Omental fat pad (tissue), 4 donors: ENCODE measurements around the gene IL1RAPL1. TPM values are rescaled to one million over a fixed set of nuclear protein-coding genes. Genes with fewer than 3 reads are reported as not detected.

ENCODE experiments used
- ATAC-seq: fragments of 150-250 bp; one replicate; pipeline ENCODE4 v1.9.1; 2016; ENCODE audit warnings: mild to moderate bottlenecking, moderate library complexity; ENCODE audit not compliant: low FRiP score
- DNase-seq: peaks from one replicate; pipeline ENCODE4 v3.0.0-alpha.2; 2019; ENCODE audit warnings: low spot score
- total RNA-seq, 4 donors: library from RNA; depleted of rRNA; stranded (reverse); fragments of >200 nt; gene quantifications; one replicate each; pipeline ENCODE4 v1.1.0, GENCODE V29; 2016
- TF ChIP-seq, protein P1 (sequence below), 3 donors: fragments of 450-650 bp; IDR thresholded peaks; one replicate each; pipeline ENCODE4 v1.5.1; 2016 to 2017; ENCODE audit warnings: antibody characterized with exemption in 3 of 3, mild to moderate bottlenecking in 3 of 3, moderate library complexity in 2 of 3

The IL1RAPL1 gene
- total RNA-seq, 4 donors from 2014 or later: 0.13 to 0.93 (median 0.42) TPM

DNA sequence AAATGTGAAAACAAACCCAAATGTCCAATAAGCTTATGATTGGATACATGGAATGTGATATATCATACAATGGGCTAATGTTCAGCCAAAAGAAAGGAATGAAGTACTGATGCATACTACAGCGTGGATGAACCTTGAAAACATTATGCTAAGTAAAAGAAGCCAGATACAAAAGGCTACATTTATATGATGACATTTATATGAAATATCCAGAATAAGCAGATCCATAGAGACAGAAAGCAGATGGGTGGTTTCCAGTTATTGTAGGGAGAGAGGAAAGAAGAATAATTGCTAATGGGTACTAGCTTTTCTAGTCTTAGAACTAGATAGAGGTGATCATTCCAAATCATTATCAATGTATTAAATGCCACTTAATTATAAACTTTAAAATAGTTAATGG, 801.3 kb downstream of the IL1RAPL1 start:
- DNase-seq: no peak
- TF ChIP-seq, protein P1, sequence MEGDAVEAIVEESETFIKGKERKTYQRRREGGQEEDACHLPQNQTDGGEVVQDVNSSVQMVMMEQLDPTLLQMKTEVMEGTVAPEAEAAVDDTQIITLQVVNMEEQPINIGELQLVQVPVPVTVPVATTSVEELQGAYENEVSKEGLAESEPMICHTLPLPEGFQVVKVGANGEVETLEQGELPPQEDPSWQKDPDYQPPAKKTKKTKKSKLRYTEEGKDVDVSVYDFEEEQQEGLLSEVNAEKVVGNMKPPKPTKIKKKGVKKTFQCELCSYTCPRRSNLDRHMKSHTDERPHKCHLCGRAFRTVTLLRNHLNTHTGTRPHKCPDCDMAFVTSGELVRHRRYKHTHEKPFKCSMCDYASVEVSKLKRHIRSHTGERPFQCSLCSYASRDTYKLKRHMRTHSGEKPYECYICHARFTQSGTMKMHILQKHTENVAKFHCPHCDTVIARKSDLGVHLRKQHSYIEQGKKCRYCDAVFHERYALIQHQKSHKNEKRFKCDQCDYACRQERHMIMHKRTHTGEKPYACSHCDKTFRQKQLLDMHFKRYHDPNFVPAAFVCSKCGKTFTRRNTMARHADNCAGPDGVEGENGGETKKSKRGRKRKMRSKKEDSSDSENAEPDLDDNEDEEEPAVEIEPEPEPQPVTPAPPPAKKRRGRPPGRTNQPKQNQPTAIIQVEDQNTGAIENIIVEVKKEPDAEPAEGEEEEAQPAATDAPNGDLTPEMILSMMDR (IDR thresholded peaks at IDR 0.05): no peak
- ATAC-seq: no peak

DNA sequence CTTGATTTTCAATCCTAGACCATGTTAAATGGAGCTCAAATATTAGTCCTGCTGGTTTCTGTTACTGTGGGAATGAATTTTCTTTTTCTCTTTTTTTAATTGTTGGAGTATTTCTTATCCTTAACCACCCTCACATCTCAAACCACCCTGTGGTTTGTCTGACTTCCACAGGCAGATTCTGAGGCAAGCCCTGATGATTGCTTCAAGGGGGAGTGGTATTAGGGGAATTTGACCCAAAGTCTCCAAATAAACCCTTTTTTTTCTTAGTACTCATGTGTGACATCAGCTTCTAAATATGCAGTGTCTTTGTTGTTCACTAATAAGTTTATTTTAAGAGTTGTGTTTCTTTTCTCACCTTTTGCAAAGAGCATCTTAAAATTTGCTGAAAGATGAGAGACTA, 810.3 kb downstream of the IL1RAPL1 start:
- ATAC-seq (no peak), DNase-seq (no peak)
- TF ChIP-seq, protein P1 (IDR thresholded peaks at IDR 0.05): no peak

DNA sequence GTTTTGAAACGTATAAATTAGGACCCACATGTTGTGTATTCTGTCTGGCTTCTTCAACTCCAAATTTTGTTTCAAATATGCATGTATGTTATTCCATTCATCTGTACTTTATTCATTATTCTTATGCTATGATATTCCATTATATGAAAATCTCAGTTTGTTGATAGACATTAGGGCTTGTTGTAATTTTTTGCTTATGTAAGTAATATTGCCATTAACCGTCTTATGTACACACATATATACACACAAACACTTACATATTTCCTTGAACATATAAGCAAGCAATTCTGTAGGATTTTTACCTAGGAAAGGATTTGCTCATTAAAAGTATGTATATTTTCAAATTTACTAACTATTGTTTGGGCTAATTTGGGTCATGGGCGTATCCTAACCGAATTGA, 820.1 kb downstream of the IL1RAPL1 start:
- TF ChIP-seq, protein P1 (IDR thresholded peaks at IDR 0.05): no peak
- ATAC-seq (no peak), DNase-seq (no peak)

DNA sequence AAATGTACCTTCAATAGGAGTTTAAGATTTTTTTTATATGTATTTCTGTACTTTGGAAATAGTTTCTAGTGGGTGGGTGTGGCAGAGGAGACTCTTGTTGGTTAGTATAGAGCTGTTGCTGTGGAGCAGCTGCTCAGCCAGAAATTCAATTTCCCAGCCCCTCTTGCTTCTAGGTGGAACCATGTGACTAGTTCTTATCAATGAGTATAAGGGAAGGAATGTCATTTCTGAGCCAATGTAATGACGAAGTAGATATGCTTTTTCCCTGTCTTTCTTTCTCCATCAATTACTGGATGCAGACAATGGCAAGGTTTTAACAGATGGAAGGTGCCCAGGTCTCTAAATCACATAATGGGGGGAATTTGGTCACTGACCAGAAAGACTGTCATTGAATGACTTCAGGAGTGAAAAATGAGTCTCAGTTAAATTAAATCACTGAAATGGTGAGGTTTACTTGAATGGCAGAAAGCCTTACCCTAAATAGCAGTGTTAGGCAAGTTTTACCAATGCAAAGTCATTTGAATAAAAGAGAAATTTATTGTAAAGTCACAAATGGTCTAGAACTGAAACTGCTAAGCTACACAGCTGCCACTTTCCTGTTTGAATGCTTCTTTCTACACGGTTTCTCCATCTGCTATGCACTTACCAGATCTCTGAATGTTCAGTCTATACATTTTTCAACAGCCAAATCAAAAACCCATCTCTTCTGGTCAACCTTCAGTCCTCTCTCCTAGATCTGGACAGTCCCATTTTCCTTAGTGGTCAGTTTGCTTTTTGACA, 832.7 kb downstream of the IL1RAPL1 start:
- ATAC-seq (peak; percentile 84), DNase-seq (no peak)
- TF ChIP-seq, protein P1 (IDR thresholded peaks at IDR 0.05): no peak

DNA sequence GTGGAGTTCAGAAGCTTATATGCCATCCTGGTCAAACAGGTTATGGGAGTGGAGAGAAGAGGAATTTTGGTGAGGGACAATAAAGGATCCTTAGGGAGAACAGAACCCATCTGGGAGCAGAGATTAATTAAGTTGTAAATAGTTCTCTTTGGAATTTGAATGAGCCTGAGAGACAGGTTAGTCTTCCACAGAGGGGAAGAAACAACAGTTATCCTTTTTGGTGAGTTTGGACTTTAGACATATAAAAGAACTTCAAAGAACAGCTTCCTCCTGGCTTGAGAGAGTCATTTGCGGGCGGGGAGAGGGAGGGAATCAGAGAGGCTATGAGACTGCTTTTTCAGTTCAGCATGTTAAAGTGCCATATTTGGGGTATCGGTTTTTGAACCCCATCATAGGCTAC, 834.8 kb downstream of the IL1RAPL1 start:
- TF ChIP-seq, protein P1 (IDR thresholded peaks at IDR 0.05): no peak
- DNase-seq: no peak
- no peak for ATAC-seq

DNA sequence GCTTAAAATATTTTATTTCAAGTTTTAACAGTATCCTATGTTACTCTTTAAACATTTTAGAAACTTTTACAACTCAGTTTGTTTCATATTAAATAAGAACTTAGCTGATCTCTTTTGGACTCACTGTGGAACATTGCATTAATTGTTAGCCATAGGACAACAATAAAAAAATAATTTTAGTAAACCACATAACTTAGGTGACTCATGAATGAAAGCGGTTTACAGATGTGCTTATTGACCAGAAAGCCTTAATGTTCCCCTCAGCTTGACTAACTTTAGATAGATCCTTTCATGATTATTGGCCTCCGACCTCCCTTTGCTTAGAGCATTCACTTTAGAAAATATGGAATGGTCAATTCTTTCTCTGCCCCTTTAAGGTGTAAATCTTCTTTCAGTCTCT, 844.6 kb downstream of the IL1RAPL1 start:
- DNase-seq (no peak), ATAC-seq (no peak)
- TF ChIP-seq, protein P1 (IDR thresholded peaks at IDR 0.05): no peak

DNA sequence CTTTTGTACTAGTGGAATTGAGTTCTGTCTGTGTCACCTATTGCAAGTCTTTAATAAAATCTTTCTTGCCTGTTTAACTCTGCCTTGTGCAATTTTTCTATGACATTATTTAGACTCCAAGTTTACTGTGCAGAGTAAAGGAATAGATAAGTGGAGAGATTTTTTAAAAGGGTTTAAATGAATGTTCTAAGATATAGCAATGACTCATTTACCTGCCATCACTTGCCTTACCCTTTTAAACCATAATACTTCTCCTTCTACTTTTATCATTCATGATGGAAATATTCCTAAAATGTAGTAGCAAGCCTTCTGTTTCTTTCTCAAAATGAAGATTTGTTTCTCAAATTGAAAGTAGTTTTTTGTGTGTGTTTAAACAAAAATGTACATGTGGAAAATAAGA, 845.3 kb downstream of the IL1RAPL1 start:
- TF ChIP-seq, protein P1 (IDR thresholded peaks at IDR 0.05): no peak
- no peak for DNase-seq
- ATAC-seq: no peak
